ENCODE measurements around the gene FGFR2. TPM values are rescaled to one million over a fixed set of nuclear protein-coding genes. Genes with fewer than 3 reads are reported as not detected.

Gene FGFR2
- total RNA-seq, 1 donor from 2014 or later, result 11.8 TPM

GRCh38 chr10:121526801-121527221, 71.4 kb downstream of the FGFR2 start:
- Histone ChIP-seq H4K20me1 (ENCODE audit: insufficient read depth, low read length) (no peaks in the 10 kb centered on the region), H3K27ac (ENCODE audit: low read depth, low read length) (no peak overlapping the region), H3K4me1 (ENCODE audit: insufficient read depth, low read length) (peaks cover 12% of the 10 kb centered on the region), H2AFZ (ENCODE audit: low read depth, low read length) (no peak overlapping the region), H3K9me3 (ENCODE audit: insufficient read depth, low read depth, low read length) (no peaks in the 10 kb centered on the region), H3K36me3 (ENCODE audit: insufficient read depth, low read length) (no peaks in the 10 kb centered on the region), H3K9ac (ENCODE audit: low read length) (no peak overlapping the region), H3K4me2 (ENCODE audit: low read length) (no peak overlapping the region), H3K79me2 (ENCODE audit: insufficient read depth, low read length) (no peaks in the 10 kb centered on the region), H3K4me3 (ENCODE audit: insufficient read depth, low read depth, low read length) (no peak overlapping the region), H3K27me3 (ENCODE audit: insufficient read depth, low read length) (peaks cover 2% of the 10 kb centered on the region)
- DNase-seq (ENCODE audit: low read depth), result no peak
- H3K9me3 Mint-ChIP-seq (ENCODE audit: unreplicated experiment), result peaks cover 2% of the 10 kb centered on the region
- TF ChIP-seq EZH2 (IDR thresholded peaks at IDR 0.05; ENCODE audit: insufficient read depth, low read length), result no peak
- no peaks in the 10 kb centered on the region for H3K36me3 Mint-ChIP-seq (ENCODE audit: low read depth, unreplicated experiment)
- H3K4me1 Mint-ChIP-seq (ENCODE audit: low read depth, unreplicated experiment), result peaks cover 57% of the 10 kb centered on the region
- FAIRE-seq, result no peak
- no peaks in the 10 kb centered on the region for H3K27me3 Mint-ChIP-seq (ENCODE audit: low read depth, unreplicated experiment)
- peak overlapping the region; percentile 95 for H3K27ac Mint-ChIP-seq (ENCODE audit: unreplicated experiment)
- H3K4me3 Mint-ChIP-seq (ENCODE audit: unreplicated experiment), result no peak overlapping the region

DNA sequence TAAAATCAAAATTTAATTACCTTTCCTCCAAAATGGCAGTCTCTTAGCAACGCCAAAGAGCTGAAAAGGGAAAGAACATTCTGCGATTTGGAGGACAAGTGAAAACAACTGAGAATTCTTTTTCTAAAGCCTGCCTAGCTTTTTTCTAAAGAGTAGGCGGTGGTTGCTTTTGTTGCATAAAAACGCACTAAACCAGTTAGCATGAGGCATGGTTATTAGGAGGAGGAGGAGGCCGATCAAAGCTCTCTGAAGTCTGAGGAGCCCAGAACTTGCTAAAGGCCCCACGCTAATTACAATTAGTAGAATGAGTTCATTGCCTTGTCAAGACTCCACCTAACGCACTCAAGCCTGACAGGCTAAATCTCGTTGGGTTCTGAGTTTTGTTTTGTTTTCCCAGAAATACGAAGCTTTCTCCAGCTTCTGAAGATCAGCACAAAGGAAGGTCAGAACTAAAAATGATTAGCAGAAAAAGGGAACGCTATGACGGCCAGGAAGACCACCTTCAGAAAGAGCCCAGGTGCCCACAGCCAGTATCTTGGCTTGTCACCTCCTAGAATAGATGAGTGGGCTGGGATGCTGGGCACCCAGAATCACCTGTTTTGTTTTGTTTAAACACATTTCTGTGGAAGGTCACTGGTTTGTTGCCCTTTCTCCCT, 72.0 kb downstream of the FGFR2 start:
- Mint-ChIP-seq H3K27me3 (ENCODE audit: low read depth, unreplicated experiment) (no peaks in the 10 kb centered on the region), H3K4me1 (ENCODE audit: low read depth, unreplicated experiment) (peaks cover 57% of the 10 kb centered on the region), H3K9me3 (ENCODE audit: unreplicated experiment) (peaks cover 2% of the 10 kb centered on the region), H3K27ac (ENCODE audit: unreplicated experiment) (peak overlapping the region; percentile 95), H3K36me3 (ENCODE audit: low read depth, unreplicated experiment) (no peaks in the 10 kb centered on the region), H3K4me3 (ENCODE audit: unreplicated experiment) (no peak overlapping the region)
- no peaks in the 10 kb centered on the region for H4K20me1 ChIP-seq (ENCODE audit: insufficient read depth, low read length)
- no peak for DNase-seq (ENCODE audit: low read depth)
- no peak for FAIRE-seq
- H3K9ac ChIP-seq (ENCODE audit: low read length), result no peak overlapping the region
- no peaks in the 10 kb centered on the region for H3K79me2 ChIP-seq (ENCODE audit: insufficient read depth, low read length)
- no peaks in the 10 kb centered on the region for H3K9me3 ChIP-seq (ENCODE audit: insufficient read depth, low read depth, low read length)
- TF ChIP-seq EZH2 (IDR thresholded peaks at IDR 0.05; ENCODE audit: insufficient read depth, low read length) (no peak), CTCF (IDR thresholded peaks at IDR 0.05; ENCODE audit: insufficient read depth, low read depth, low read length) (no peak)
- no peak overlapping the region for H3K4me2 ChIP-seq (ENCODE audit: low read length)
- no peak overlapping the region for H3K27ac ChIP-seq (ENCODE audit: low read depth, low read length)
- H3K4me3 ChIP-seq (ENCODE audit: insufficient read depth, low read depth, low read length), result no peak overlapping the region
- no peak overlapping the region for H2AFZ ChIP-seq (ENCODE audit: low read depth, low read length)
- peaks cover 12% of the 10 kb centered on the region for H3K4me1 ChIP-seq (ENCODE audit: insufficient read depth, low read length)
- H3K27me3 ChIP-seq (ENCODE audit: insufficient read depth, low read length), result peaks cover 2% of the 10 kb centered on the region
- no peaks in the 10 kb centered on the region for H3K36me3 ChIP-seq (ENCODE audit: insufficient read depth, low read length)

DNA sequence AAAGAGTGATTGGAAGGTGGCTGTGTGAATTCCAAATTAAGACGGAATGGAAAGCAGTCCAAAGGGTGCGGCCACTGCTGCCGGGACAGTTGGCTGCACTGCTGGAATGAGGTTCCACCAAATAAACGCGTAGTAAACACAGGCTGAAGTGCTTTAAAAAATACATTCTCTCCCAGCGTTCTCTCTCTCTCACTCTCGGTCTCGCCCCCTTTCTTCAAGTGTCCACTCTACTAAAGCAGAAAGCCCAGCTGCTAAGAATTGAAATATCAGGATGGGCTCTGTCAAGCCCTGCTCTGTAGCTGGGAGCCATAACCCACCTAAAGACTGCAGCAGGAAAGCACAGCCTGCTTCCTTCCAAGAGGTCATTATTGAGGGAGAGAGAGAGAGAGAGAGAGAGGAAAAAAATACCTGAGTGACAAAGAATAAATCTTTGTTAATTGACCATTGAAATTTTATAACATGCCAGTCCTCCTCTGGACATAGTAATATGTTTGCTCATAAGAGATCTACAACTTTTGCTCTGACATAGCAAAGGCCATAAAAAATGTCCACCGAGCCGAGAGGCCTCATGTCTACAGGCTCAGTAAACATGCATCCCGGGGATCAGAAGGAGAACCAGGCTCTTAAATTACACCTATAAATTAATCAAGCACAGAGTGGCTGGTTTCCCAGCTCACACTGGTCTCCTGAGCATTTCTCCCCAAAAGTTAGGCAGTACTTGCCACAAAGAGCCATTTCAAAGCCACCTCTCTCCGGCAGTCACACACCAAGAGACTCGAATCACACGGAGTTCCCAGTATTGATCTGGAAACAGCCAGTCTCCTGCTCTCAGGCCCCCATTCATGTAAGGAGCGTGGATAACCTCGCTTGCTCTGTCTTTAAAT, 72.8 kb downstream of the FGFR2 start:
- FAIRE-seq (no peak), DNase-seq (ENCODE audit: low read depth) (no peak)
- no peak overlapping the region for H3K27ac ChIP-seq (ENCODE audit: low read depth, low read length)
- TF ChIP-seq EZH2 (IDR thresholded peaks at IDR 0.05; ENCODE audit: insufficient read depth, low read length) (no peak), CTCF (IDR thresholded peaks at IDR 0.05; ENCODE audit: insufficient read depth, low read depth, low read length) (no peak)
- Mint-ChIP-seq H3K36me3 (ENCODE audit: low read depth, unreplicated experiment) (peaks cover 2% of the 10 kb centered on the region), H3K4me3 (ENCODE audit: unreplicated experiment) (no peak overlapping the region), H3K4me1 (ENCODE audit: low read depth, unreplicated experiment) (peaks cover 57% of the 10 kb centered on the region), H3K9me3 (ENCODE audit: unreplicated experiment) (peaks cover 2% of the 10 kb centered on the region), H3K27me3 (ENCODE audit: low read depth, unreplicated experiment) (no peaks in the 10 kb centered on the region), H3K27ac (ENCODE audit: unreplicated experiment) (peak overlapping the region; percentile 42)
- H3K79me2 ChIP-seq (ENCODE audit: insufficient read depth, low read length), result no peaks in the 10 kb centered on the region
- H3K4me3 ChIP-seq (ENCODE audit: insufficient read depth, low read depth, low read length), result no peak overlapping the region
- no peak overlapping the region for H2AFZ ChIP-seq (ENCODE audit: low read depth, low read length)
- peaks cover 2% of the 10 kb centered on the region for H3K27me3 ChIP-seq (ENCODE audit: insufficient read depth, low read length)
- no peak overlapping the region for H3K4me2 ChIP-seq (ENCODE audit: low read length)
- H3K36me3 ChIP-seq (ENCODE audit: insufficient read depth, low read length), result no peaks in the 10 kb centered on the region
- H3K9me3 ChIP-seq (ENCODE audit: insufficient read depth, low read depth, low read length), result no peaks in the 10 kb centered on the region
- H4K20me1 ChIP-seq (ENCODE audit: insufficient read depth, low read length), result no peaks in the 10 kb centered on the region
- H3K9ac ChIP-seq (ENCODE audit: low read length), result no peak overlapping the region
- H3K4me1 ChIP-seq (ENCODE audit: insufficient read depth, low read length), result peaks cover 12% of the 10 kb centered on the region

All from astrocyte (in vitro differentiated cells and primary cell).